Stimulated activated CD8-positive, alpha-beta memory T cell treated with anti-CD3 and anti-CD28 coated beads, Interleukin-15, amount 100 ng/mL, for 1 hour (primary cell): ENCODE measurements around the gene TMEM170B.

ENCODE experiments used
- DNase-seq: peaks from one replicate; pipeline ENCODE4 v3.0.0-alpha.2; 2020; ENCODE audit warnings: low read depth

The TMEM170B gene

GRCh38 chr6:11537229-11538051 is at the start of gene TMEM170B:
Gene TMEM170B (plus strand): TSS chr6:11537749. CDS start chr6:11538278, 529 bp downstream.
- peak; percentile 90 for DNase-seq

- DNase-seq, result no peak
These were observed 46.6 kb upstream of the TMEM170B start for GRCh38 chr6:11490996-11491395.

GRCh38 chr6:11491596-11492463 is 45.7 kb upstream of the TMEM170B start:
- no peak for DNase-seq

GRCh38 chr6:11492464-11493290 is 44.9 kb upstream of the TMEM170B start:
- DNase-seq, result no peak

- no peak for DNase-seq
These were observed 43.6 kb upstream of the TMEM170B start for GRCh38 chr6:11493974-11494373.

GRCh38 chr6:11494786-11495564 is 42.6 kb upstream of the TMEM170B start:
- DNase-seq, result no peak

- no peak for DNase-seq
These were observed 41.9 kb upstream of the TMEM170B start for GRCh38 chr6:11495565-11496145.

- peak; percentile 31 for DNase-seq
These were observed 41.1 kb upstream of the TMEM170B start for GRCh38 chr6:11496152-11497060.

- no peak for DNase-seq
These were observed 40.4 kb upstream of the TMEM170B start for GRCh38 chr6:11497107-11497506.

GRCh38 chr6:11497881-11498280 is 39.7 kb upstream of the TMEM170B start:
- DNase-seq, result no peak

GRCh38 chr6:11500008-11500407 is 37.5 kb upstream of the TMEM170B start:
- DNase-seq, result no peak

- DNase-seq, result no peak
These were observed 28.1 kb upstream of the TMEM170B start for GRCh38 chr6:11509471-11509870.

GRCh38 chr6:11514672-11515071 is 22.9 kb upstream of the TMEM170B start:
- no peak for DNase-seq

GRCh38 chr6:11515763-11516162 is 21.8 kb upstream of the TMEM170B start:
- no peak for DNase-seq

GRCh38 chr6:11522812-11523605 is 14.5 kb upstream of the TMEM170B start:
- no peak for DNase-seq

GRCh38 chr6:11525468-11526155 is 11.9 kb upstream of the TMEM170B start:
- no peak for DNase-seq

- DNase-seq, result no peak
These were observed 11.4 kb upstream of the TMEM170B start for GRCh38 chr6:11526156-11526505.

- DNase-seq, result no peak
These were observed 10.2 kb upstream of the TMEM170B start for GRCh38 chr6:11527274-11527870.
